Erythroblast (primary cell): ENCODE measurements around the gene S100A16.

Experiments
- GATA1 ChIP-seq: IDR thresholded peaks from 2 replicates; pipeline ENCODE4 v1.6.1; 2011; ENCODE audit warnings: low read depth, mild to moderate bottlenecking, control low read depth, low read length, moderate library complexity
- POLR2A ChIP-seq: IDR thresholded peaks from 2 replicates; pipeline ENCODE4 v1.6.1; 2011; ENCODE audit warnings: mild to moderate bottlenecking, low read length

GRCh38 chr1:153566414-153567371, 46.2 kb downstream of the S100A16 start:
- TF ChIP-seq POLR2A (peak; percentile 70), GATA1 (no peak)
